Nephron progenitor cell (in vitro differentiated cells): ENCODE results near the gene TMEM72.

Experiments
- DNase-seq: peaks from one replicate; pipeline ENCODE4 v3.0.0; 2021
- H3K27ac Mint-ChIP-seq: 2 replicates; pipeline ENCODE4 v1.8.0; 2021; ENCODE audit warnings: mild to moderate bottlenecking, moderate library complexity, mixed read lengths
- H3K27me3 Mint-ChIP-seq: 2 replicates; pipeline ENCODE4 v1.8.0; 2021; ENCODE audit warnings: mild to moderate bottlenecking, low read depth, mixed read lengths; ENCODE audit not compliant: poor library complexity
- H3K36me3 Mint-ChIP-seq: 2 replicates; pipeline ENCODE4 v1.8.0; 2021; ENCODE audit warnings: low read depth, mixed read lengths
- H3K4me1 Mint-ChIP-seq: 2 replicates; pipeline ENCODE4 v1.8.0; 2021; ENCODE audit warnings: mixed read lengths
- H3K4me3 Mint-ChIP-seq: 2 replicates; pipeline ENCODE4 v1.8.0; 2021; ENCODE audit warnings: mild to moderate bottlenecking, moderate library complexity, mixed read lengths
- H3K9me3 Mint-ChIP-seq: 2 replicates; pipeline ENCODE4 v1.8.0; 2021; ENCODE audit warnings: mild to moderate bottlenecking, moderate library complexity, mixed read lengths
- TF ChIP-seq, protein P1 (sequence below): fragments of 200-600 bp; sonication (generic); IDR thresholded peaks from 2 replicates; pipeline ENCODE4 v1.5.0; 2021; ENCODE audit warnings: antibody characterized with exemption

Gene TMEM72

GRCh38 chr10:44956226-44956625 is 45.1 kb downstream of the TMEM72 start:
- peaks cover 29% of the 10 kb centered on the region for H3K36me3 Mint-ChIP-seq
- peaks cover 9% of the 10 kb centered on the region for H3K27me3 Mint-ChIP-seq
- TF ChIP-seq, protein P1, sequence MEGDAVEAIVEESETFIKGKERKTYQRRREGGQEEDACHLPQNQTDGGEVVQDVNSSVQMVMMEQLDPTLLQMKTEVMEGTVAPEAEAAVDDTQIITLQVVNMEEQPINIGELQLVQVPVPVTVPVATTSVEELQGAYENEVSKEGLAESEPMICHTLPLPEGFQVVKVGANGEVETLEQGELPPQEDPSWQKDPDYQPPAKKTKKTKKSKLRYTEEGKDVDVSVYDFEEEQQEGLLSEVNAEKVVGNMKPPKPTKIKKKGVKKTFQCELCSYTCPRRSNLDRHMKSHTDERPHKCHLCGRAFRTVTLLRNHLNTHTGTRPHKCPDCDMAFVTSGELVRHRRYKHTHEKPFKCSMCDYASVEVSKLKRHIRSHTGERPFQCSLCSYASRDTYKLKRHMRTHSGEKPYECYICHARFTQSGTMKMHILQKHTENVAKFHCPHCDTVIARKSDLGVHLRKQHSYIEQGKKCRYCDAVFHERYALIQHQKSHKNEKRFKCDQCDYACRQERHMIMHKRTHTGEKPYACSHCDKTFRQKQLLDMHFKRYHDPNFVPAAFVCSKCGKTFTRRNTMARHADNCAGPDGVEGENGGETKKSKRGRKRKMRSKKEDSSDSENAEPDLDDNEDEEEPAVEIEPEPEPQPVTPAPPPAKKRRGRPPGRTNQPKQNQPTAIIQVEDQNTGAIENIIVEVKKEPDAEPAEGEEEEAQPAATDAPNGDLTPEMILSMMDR = no peak
- peak overlapping the region; percentile 24 for H3K4me3 Mint-ChIP-seq
- H3K9me3 Mint-ChIP-seq = no peaks in the 10 kb centered on the region
- DNase-seq = no peak
- no peak overlapping the region for H3K27ac Mint-ChIP-seq
- H3K4me1 Mint-ChIP-seq = peaks cover 67% of the 10 kb centered on the region

GRCh38 chr10:44956717-44957706 is 45.9 kb downstream of the TMEM72 start:
- peaks cover 69% of the 10 kb centered on the region for H3K4me1 Mint-ChIP-seq
- peaks cover 29% of the 10 kb centered on the region for H3K36me3 Mint-ChIP-seq
- TF ChIP-seq, protein P1 = no peak
- H3K9me3 Mint-ChIP-seq = no peaks in the 10 kb centered on the region
- peaks cover 9% of the 10 kb centered on the region for H3K27me3 Mint-ChIP-seq
- DNase-seq = no peak
- no peak overlapping the region for H3K27ac Mint-ChIP-seq
- H3K4me3 Mint-ChIP-seq = no peak overlapping the region

- Mint-ChIP-seq H3K36me3 (peaks cover 28% of the 10 kb centered on the region), H3K9me3 (no peaks in the 10 kb centered on the region), H3K4me1 (peaks cover 70% of the 10 kb centered on the region), H3K27me3 (peaks cover 9% of the 10 kb centered on the region), H3K27ac (peak overlapping the region; percentile 61), H3K4me3 (peak overlapping the region; percentile 86)
- no peak for DNase-seq
- TF ChIP-seq, protein P1 = no peak
Observed at GRCh38 chr10:44958196-44958897, 47.2 kb downstream of the TMEM72 start.

DNA sequence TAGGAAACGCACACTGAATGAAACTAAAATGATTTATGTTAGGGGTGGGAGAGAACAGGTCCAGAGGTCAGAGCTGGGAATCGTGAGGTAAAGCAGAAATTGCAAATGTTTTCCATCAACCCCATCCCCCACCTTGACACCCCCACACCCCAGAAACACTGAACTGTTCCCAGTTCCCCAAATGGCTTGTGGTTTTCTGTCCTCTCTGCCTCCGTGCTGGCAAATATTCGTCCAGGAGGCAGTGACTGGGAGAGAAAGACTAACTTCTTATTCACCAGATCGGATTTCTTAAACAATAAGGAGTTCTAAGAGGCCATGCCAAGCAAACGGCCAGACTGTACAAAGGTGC is 47.7 kb downstream of the TMEM72 start:
- Mint-ChIP-seq H3K27me3 (peaks cover 9% of the 10 kb centered on the region), H3K4me1 (peaks cover 70% of the 10 kb centered on the region), H3K27ac (peak overlapping the region; percentile 61), H3K9me3 (no peaks in the 10 kb centered on the region), H3K4me3 (peak overlapping the region; percentile 86), H3K36me3 (peaks cover 22% of the 10 kb centered on the region)
- no peak for DNase-seq
- TF ChIP-seq, protein P1 = no peak

GRCh38 chr10:44959247-44960087 is 48.3 kb downstream of the TMEM72 start, which contains the start of gene RASSF4:
TSS of gene RASSF4 (plus strand) at chr10:44959802. CDS start at chr10:44970203, 10,401 bp downstream.
- H3K27me3 Mint-ChIP-seq = peaks cover 9% of the 10 kb centered on the region
- peak within 1 kb of the TSS; percentile 61 for H3K27ac Mint-ChIP-seq
- peaks cover 22% of the 10 kb centered on the region for H3K36me3 Mint-ChIP-seq
- peaks cover 73% of the 10 kb centered on the region for H3K4me1 Mint-ChIP-seq
- peak within 1 kb of the TSS; percentile 86 for H3K4me3 Mint-ChIP-seq
- TF ChIP-seq, protein P1 = no peak
- no peaks in the 10 kb centered on the region for H3K9me3 Mint-ChIP-seq
- peak; percentile 95 for DNase-seq
